Stimulated activated naive CD8-positive, alpha-beta T cell treated with anti-CD3 and anti-CD28 coated beads, Interleukin-15, amount 100 ng/mL, for 72 hours (primary cell): ENCODE results near the gene SLC26A8.
"Not testable (repeated sequence)": the region's sequence is repeated elsewhere in the genome, so short reads cannot be mapped to it uniquely, and the experiment has no call there.

ENCODE experiments used
- ATAC-seq: fragments of 150-1000 bp; cut with Tn5 transposase; 2 replicates; pipeline ENCODE4 v1.10.0; 2021; ENCODE audit warnings: mild to moderate bottlenecking, moderate library complexity
- DNase-seq, 2 donors: peaks; one replicate each; pipeline ENCODE4 v3.0.0; 2021 to 2022
- H3K27ac Mint-ChIP-seq, 2 donors: one replicate each; pipeline ENCODE4 v1.8.0; 2022; ENCODE audit warnings: mild to moderate bottlenecking in 2 of 2, mixed read lengths in 2 of 2, moderate library complexity in 2 of 2
- H3K27me3 Mint-ChIP-seq: one replicate; pipeline ENCODE4 v1.8.0; 2022; ENCODE audit warnings: mixed read lengths
- H3K4me1 Mint-ChIP-seq: one replicate; pipeline ENCODE4 v1.8.0; 2022; ENCODE audit warnings: mild to moderate bottlenecking, mixed read lengths
- H3K4me3 Mint-ChIP-seq, 2 donors: one replicate each; pipeline ENCODE4 v1.8.0; 2022; ENCODE audit warnings: mild to moderate bottlenecking in 2 of 2, mixed read lengths in 2 of 2, moderate library complexity in 1 of 2
- H3K9me3 Mint-ChIP-seq, 2 donors: one replicate each; pipeline ENCODE4 v1.8.0; 2022; ENCODE audit warnings: mixed read lengths in 2 of 2

SLC26A8 gene

GRCh38 chr6:35922139-35922554 lies 102.3 kb downstream of the SLC26A8 start:
- peaks cover 62% of the 10 kb centered on the region for H3K4me1 Mint-ChIP-seq
- no peaks in the 10 kb centered on the region for H3K9me3 Mint-ChIP-seq
- H3K27ac Mint-ChIP-seq = no peak overlapping the region
- H3K27me3 Mint-ChIP-seq = no peaks in the 10 kb centered on the region
- no peak for DNase-seq
- no peak for ATAC-seq
- peak overlapping the region; percentile 48 to 99 for H3K4me3 Mint-ChIP-seq

- peak; percentile 89 for ATAC-seq
- H3K4me3 Mint-ChIP-seq = peak within 1 kb of the TSS; percentile 97 to 99
These were observed 103.4 kb downstream of the SLC26A8 start, which contains the start of gene SRPK1 for GRCh38 chr6:35920793-35921732. SRPK1 (minus strand) TSS chr6:35921098; CDS start chr6:35921056, 42 bp downstream.

GRCh38 chr6:35919827-35920751 lies 104.4 kb downstream of the SLC26A8 start:
- ATAC-seq (peak; percentile 77), DNase-seq (peak; percentile 31 to 49)
- Mint-ChIP-seq H3K27ac (peak overlapping the region; percentile 97 to 98), H3K27me3 (no peaks in the 10 kb centered on the region), H3K4me3 (peak overlapping the region; percentile 97), H3K4me1 (peaks cover 56% of the 10 kb centered on the region), H3K9me3 (no peaks in the 10 kb centered on the region)

More at GRCh38 chr6:35920793-35921732, 103.4 kb downstream of the SLC26A8 start, which contains the start of gene SRPK1:
- DNase-seq = peak; percentile 86 to 90
- peak within 1 kb of the TSS; percentile 97 to 98 for H3K27ac Mint-ChIP-seq
- no peaks in the 10 kb centered on the region for H3K9me3 Mint-ChIP-seq
- peaks cover 64% of the 10 kb centered on the region for H3K4me1 Mint-ChIP-seq
- no peaks in the 10 kb centered on the region for H3K27me3 Mint-ChIP-seq

GRCh38 chr6:35919085-35919826 lies 105.2 kb downstream of the SLC26A8 start:
- Mint-ChIP-seq H3K4me3 (peak overlapping the region; percentile 97), H3K27me3 (no peaks in the 10 kb centered on the region), H3K27ac (peak overlapping the region; percentile 97 to 98), H3K9me3 (no peaks in the 10 kb centered on the region), H3K4me1 (peaks cover 50% of the 10 kb centered on the region)
- ATAC-seq = peak; percentile 47
- no peak for DNase-seq

- H3K27ac Mint-ChIP-seq, DNase-seq, ATAC-seq, H3K9me3 Mint-ChIP-seq, H3K27me3 Mint-ChIP-seq: not testable (repeated sequence)
- Mint-ChIP-seq H3K4me1 (peaks cover 38% of the 10 kb centered on the region), H3K4me3 (peak overlapping the region in 1 of 2 donors; percentile 28)
These were observed 107.5 kb downstream of the SLC26A8 start for GRCh38 chr6:35916893-35917292.

- Mint-ChIP-seq H3K4me3 (no peak overlapping the region), H3K9me3 (peaks cover 2% of the 10 kb centered on the region in 2 donors), H3K27me3 (no peaks in the 10 kb centered on the region), H3K27ac (no peak overlapping the region), H3K4me1 (peaks cover 30% of the 10 kb centered on the region)
- DNase-seq = no peak
- no peak for ATAC-seq
These were observed 108.4 kb downstream of the SLC26A8 start for GRCh38 chr6:35916056-35916455.

- Mint-ChIP-seq H3K4me1 (peaks cover 30% of the 10 kb centered on the region), H3K27ac (no peak overlapping the region), H3K4me3 (no peak overlapping the region), H3K27me3 (no peaks in the 10 kb centered on the region), H3K9me3 (peaks cover 7 to 12% of the 10 kb centered on the region in 2 donors)
- DNase-seq (no peak), ATAC-seq (no peak)
These were observed 109.9 kb downstream of the SLC26A8 start for GRCh38 chr6:35914536-35914935.

- H3K4me3 Mint-ChIP-seq = no peak overlapping the region
- ATAC-seq (no peak), DNase-seq (no peak)
- H3K27ac Mint-ChIP-seq = no peak overlapping the region
- H3K4me1 Mint-ChIP-seq = peaks cover 18% of the 10 kb centered on the region
- peaks cover 15 to 26% of the 10 kb centered on the region in 2 donors for H3K9me3 Mint-ChIP-seq
- H3K27me3 Mint-ChIP-seq = no peaks in the 10 kb centered on the region
These were observed 112.4 kb downstream of the SLC26A8 start for GRCh38 chr6:35911871-35912653.

GRCh38 chr6:35909571-35909970 lies 114.9 kb downstream of the SLC26A8 start:
- Mint-ChIP-seq H3K4me1 (peaks cover 20% of the 10 kb centered on the region), H3K9me3 (peaks cover 15 to 26% of the 10 kb centered on the region in 2 donors)
- not testable (repeated sequence) for H3K27ac Mint-ChIP-seq, DNase-seq, H3K27me3 Mint-ChIP-seq, H3K4me3 Mint-ChIP-seq, ATAC-seq

- H3K4me3 Mint-ChIP-seq = not testable (repeated sequence)
These were observed 115.6 kb downstream of the SLC26A8 start for GRCh38 chr6:35908753-35909401.

GRCh38 chr6:35907750-35908149 lies 116.7 kb downstream of the SLC26A8 start:
- no peak overlapping the region for H3K27ac Mint-ChIP-seq
- no peaks in the 10 kb centered on the region for H3K27me3 Mint-ChIP-seq

More at GRCh38 chr6:35908753-35909401, 115.6 kb downstream of the SLC26A8 start:
- peaks cover 15 to 26% of the 10 kb centered on the region in 2 donors for H3K9me3 Mint-ChIP-seq
- H3K27ac Mint-ChIP-seq, ATAC-seq, H3K27me3 Mint-ChIP-seq, DNase-seq: not testable (repeated sequence)
- H3K4me1 Mint-ChIP-seq = peaks cover 20% of the 10 kb centered on the region

GRCh38 chr6:35906499-35906846 lies 118.0 kb downstream of the SLC26A8 start:
- Mint-ChIP-seq H3K9me3 (peaks cover 15 to 26% of the 10 kb centered on the region in 2 donors), H3K4me1 (peaks cover 15% of the 10 kb centered on the region), H3K27me3 (no peaks in the 10 kb centered on the region), H3K27ac (peak overlapping the region in 1 of 2 donors; percentile 3), H3K4me3 (no peak overlapping the region)
- DNase-seq (no peak), ATAC-seq (no peak)

More at GRCh38 chr6:35907750-35908149, 116.7 kb downstream of the SLC26A8 start:
- Mint-ChIP-seq H3K4me1 (peaks cover 15% of the 10 kb centered on the region), H3K9me3 (peaks cover 15 to 26% of the 10 kb centered on the region in 2 donors), H3K4me3 (no peak overlapping the region)
- DNase-seq (no peak), ATAC-seq (no peak)

- peak overlapping the region in 1 of 2 donors; percentile 3 for H3K27ac Mint-ChIP-seq
- ATAC-seq (no peak), DNase-seq (no peak)
- H3K4me1 Mint-ChIP-seq = peaks cover 15% of the 10 kb centered on the region
- H3K4me3 Mint-ChIP-seq = no peak overlapping the region
- no peaks in the 10 kb centered on the region for H3K27me3 Mint-ChIP-seq
- H3K9me3 Mint-ChIP-seq = peaks cover 12 to 24% of the 10 kb centered on the region in 2 donors
These were observed 118.5 kb downstream of the SLC26A8 start for GRCh38 chr6:35905841-35906498.
